Measurements from ENCODE around the gene UPF3A. TPM values are rescaled to one million over a fixed set of nuclear protein-coding genes. Genes with fewer than 3 reads are reported as not detected.
A peak's percentile ranks its signal among the peaks of the same experiment; 100 is the strongest.

UPF3A gene
- total RNA-seq, 1 donor from 2014 or later, result 19.5 TPM

GRCh38 chr13:114311387-114311786 lies 30.0 kb downstream of the UPF3A start:
- no peak for DNase-seq (ENCODE audit: low read depth)
- no peak for TF ChIP-seq CTCF (conservative IDR thresholded peaks at IDR 0.05; ENCODE audit: low read depth, low read length)

GRCh38 chr13:114311908-114312307 lies 30.5 kb downstream of the UPF3A start:
- no peak for TF ChIP-seq CTCF (conservative IDR thresholded peaks at IDR 0.05; ENCODE audit: low read depth, low read length)
- DNase-seq (ENCODE audit: low read depth), result no peak
- no peak overlapping the region for H3K4me3 ChIP-seq (ENCODE audit: low read depth, low read length)

More at GRCh38 chr13:114311387-114311786, 30.0 kb downstream of the UPF3A start:
- no peak overlapping the region for H3K4me3 ChIP-seq (ENCODE audit: low read depth, low read length)

- DNase-seq (ENCODE audit: low read depth), result no peak
- peak overlapping the region; percentile 65 for H3K4me3 ChIP-seq (ENCODE audit: low read depth, low read length)
- TF ChIP-seq CTCF (conservative IDR thresholded peaks at IDR 0.05; ENCODE audit: low read depth, low read length), result no peak
Observed at GRCh38 chr13:114313061-114313860, 31.9 kb downstream of the UPF3A start.

- peak within 1 kb of the TSS; percentile 65 for H3K4me3 ChIP-seq (ENCODE audit: low read depth, low read length)
- peak; percentile 32 for DNase-seq (ENCODE audit: low read depth)
- TF ChIP-seq CTCF (conservative IDR thresholded peaks at IDR 0.05; ENCODE audit: low read depth, low read length), result no peak
Observed at GRCh38 chr13:114314074-114314912, 32.9 kb downstream of the UPF3A start, which contains the start of gene CHAMP1. Gene CHAMP1, plus strand, starts transcription at chr13:114314503. Its CDS starts 9,340 bp downstream, at chr13:114323843.

- peak overlapping the region; percentile 65 for H3K4me3 ChIP-seq (ENCODE audit: low read depth, low read length)
- TF ChIP-seq CTCF (conservative IDR thresholded peaks at IDR 0.05; ENCODE audit: low read depth, low read length), result no peak
- DNase-seq (ENCODE audit: low read depth), result no peak
Observed at GRCh38 chr13:114315074-114315785, 33.8 kb downstream of the UPF3A start.

GRCh38 chr13:114318624-114319023 lies 37.2 kb downstream of the UPF3A start:
- TF ChIP-seq CTCF (conservative IDR thresholded peaks at IDR 0.05; ENCODE audit: low read depth, low read length), result no peak
- H3K4me3 ChIP-seq (ENCODE audit: low read depth, low read length), result no peak overlapping the region
- no peak for DNase-seq (ENCODE audit: low read depth)
